NCI-H82 treated with DMSO at 0.1 percent for 48 hours (cell line): ENCODE data around the gene HOXA1.

Experiments used
- DNase-seq: peaks from one replicate; lab custom pipeline; 2025; ENCODE audit not compliant: unreplicated experiment; lab: John Stamatoyannopoulos, UW

Gene HOXA1

DNA sequence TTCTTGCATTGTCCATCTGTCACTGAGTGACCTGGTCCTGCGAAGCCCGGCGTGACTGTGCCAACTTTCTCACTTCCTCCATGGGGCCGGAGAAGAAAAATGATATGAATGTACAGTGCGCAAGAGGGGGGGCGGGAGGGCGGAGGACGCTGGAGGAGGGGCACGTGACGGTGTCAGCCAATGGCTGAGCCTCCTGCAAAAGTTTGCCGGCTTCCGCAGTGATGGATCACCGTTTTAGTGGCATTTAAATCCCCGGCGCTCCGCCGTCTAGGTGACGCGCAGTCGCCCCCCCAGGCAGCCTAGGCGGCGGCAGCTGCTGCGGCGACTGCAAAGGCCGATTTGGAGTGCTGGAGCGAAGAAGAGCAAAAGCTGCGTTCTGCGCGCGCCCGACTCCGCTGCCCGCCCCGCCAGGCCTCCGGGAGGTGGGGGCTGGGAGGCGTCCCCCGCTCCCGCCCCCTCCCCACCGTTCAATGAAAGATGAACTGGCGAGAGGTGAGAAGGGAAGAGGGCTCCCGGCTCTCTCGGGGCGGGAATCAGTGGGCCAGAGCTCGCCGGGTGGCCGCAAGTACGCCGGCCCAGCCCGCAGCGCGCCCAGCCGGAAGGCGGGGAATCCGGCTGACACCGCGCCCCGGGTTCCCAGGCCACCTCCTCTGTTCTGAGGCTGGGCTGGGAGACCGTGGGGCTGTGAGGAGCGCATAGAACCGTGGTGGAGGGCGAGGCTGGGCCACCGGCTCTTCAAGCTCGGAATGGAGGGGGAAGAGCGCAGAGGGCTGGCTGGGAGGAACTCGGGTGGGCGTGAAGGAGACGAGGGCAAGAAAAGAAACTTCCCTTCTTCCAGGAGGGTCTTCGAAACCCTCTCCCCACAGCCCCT, at the start of gene HOXA1:
Gene HOXA1, minus strand, starts transcription at position 104 of the 871 bp plus-strand sequence. Its CDS starts 88 bp downstream, at position 16.
- DNase-seq: peak; percentile 89

DNA sequence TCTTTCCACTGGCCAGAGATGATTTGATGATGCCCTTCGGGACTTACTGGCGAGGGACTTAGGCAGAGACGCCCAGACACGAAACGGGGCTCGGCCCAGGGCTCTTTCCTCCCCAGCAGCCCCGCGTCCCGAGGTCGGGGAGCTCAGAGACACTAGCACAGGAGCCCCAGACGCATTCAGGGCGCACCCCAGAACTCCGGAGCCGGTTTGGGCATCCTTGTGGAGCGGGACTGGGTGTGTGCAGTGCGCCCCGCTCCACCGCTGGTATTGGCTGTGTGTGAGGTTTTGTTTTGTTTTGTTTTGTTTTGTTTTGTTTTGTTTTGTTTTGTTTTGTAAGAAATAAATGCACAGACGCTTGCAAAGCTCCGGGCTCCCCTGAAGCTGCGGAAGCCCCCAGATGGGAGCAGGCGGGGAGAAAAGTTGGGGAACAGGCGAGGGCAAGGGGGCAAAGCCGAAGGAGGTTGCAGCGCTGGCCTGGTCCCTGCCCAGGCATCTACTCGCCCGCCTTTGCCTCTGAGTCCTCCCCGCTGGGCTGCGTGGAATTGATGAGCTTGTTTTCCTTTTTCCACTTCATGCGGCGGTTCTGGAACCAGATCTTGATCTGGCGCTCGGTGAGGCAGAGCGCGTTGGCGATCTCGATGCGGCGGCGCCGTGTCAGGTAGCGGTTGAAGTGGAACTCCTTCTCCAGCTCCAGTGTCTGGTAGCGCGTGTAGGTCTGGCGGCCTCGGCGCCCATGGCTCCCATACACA, 49.5 kb upstream of the HOXA1 start:
- DNase-seq: no peak

DNA sequence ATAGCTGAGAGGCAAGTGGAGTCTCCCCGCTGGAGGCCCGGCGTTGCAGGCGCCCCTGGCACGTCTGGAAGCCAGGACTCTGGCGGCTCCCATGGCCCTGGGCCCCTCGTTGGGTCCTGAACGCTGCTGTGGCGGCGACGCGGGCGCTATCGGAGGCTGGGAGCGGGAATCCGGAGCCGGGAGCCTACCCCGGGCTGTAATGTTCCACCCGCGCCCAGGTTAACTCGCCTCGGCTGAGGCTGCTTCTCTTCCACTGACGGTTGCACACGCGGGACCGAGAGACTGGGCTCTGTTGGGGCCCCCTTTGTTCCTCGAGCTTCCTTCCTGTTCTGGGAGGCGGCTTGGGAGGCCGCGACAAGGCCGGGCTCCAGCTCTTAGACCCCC, 49.0 kb upstream of the HOXA1 start:
- DNase-seq: no peak

DNA sequence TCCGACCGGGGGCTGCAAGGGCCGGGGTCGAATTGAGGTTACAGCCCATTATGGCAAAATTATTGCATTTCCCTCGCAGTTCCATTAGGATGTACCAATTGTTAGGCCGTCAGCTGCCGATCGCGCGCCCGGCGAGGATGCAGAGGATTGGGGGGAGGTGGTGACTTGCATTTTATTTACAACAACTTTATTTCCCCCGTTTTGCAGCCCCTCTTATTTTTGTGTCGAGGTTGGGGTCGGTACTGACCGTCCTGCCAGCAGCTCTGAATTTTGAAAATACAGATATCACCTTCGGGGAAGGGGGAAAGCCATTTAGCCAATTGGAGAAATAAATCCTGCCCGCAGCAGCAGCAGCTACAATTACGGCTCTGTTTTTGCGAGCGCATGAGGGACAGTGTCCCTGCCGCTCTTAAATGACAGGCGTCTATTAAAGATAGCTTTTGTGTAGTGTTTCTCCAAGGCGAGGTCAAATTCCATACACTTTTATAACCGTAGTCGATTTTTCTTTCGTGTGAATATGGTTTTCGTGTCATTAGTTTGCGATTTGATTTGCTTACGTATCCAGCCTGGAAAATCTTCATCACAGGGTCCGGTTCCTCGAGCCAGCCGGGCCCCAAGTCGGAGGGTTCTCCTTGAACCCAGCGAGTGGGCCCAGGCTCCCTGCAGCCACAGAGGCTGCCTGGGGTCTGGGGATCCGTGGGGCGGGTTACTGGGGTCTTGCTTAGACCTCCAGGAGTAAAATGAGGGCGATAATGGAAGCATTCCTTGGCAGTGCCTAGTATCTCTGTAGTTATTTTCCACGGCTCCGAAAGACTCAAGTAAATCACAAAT, 48.4 kb upstream of the HOXA1 start:
- no peak for DNase-seq

DNA sequence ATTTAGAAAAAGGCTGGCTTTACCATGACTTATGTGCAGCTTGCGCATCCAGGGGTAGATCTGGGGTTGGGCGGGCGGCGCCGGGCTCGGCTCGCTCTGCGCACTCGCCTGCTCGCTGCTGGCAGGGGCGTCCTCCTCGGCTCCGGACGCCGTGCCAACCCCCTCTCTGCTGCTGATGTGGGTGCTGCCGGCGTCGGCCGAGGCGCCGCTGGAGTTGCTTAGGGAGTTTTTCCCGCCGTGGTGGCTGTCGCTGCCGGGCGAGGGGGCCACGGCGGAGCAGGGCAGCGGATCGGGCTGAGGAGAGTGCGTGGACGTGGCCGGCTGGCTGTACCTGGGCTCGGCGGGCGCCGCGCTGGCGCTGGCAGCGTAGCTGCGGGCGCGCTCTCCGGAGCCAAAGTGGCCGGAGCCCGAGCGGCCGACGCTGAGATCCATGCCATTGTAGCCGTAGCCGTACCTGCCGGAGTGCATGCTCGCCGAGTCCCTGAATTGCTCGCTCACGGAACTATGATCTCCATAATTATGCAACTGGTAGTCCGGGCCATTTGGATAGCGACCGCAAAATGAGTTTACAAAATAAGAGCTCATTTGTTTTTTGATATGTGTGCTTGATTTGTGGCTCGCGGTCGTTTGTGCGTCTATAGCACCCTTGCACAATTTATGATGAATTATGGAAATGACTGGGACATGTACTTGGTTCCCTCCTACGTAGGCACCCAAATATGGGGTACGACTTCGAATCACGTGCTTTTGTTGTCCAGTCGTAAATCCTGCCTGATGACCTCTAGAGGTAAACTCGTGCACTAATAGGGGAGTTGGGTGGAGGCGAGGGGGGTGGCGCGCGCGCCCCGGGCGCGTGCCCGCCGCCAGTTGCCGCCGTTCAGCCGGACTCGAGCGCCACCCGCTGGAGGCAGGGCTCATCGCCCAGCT, 47.5 kb upstream of the HOXA1 start, which contains the start of gene HOXA5:
Gene HOXA5, minus strand, starts transcription at position 659 of the 927 bp plus-strand sequence. Its CDS starts 74 bp downstream, at position 585.
- DNase-seq: peak; percentile 58

DNA sequence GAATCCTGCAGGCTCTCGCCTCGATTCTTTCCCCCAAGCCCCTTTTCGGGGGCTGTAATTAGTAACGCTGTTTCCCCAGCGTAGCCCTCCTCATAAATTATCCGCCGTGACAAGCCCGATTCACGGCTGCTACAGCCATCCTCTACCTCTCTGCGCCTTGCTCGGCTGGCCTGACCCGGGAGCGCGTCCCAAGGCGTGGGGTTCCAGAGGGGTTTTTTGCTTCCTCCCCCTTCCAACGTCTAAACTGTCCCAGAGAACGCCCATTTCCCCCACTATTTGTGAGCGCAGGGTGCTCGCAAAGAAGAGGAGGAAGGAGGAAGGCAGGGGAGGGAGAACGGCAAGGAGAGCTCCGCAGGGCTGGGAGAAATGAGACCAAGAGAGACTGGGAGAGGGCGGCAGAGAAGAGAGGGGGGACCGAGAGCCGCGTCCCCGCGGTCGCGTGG, 46.8 kb upstream of the HOXA1 start:
- DNase-seq: no peak

DNA sequence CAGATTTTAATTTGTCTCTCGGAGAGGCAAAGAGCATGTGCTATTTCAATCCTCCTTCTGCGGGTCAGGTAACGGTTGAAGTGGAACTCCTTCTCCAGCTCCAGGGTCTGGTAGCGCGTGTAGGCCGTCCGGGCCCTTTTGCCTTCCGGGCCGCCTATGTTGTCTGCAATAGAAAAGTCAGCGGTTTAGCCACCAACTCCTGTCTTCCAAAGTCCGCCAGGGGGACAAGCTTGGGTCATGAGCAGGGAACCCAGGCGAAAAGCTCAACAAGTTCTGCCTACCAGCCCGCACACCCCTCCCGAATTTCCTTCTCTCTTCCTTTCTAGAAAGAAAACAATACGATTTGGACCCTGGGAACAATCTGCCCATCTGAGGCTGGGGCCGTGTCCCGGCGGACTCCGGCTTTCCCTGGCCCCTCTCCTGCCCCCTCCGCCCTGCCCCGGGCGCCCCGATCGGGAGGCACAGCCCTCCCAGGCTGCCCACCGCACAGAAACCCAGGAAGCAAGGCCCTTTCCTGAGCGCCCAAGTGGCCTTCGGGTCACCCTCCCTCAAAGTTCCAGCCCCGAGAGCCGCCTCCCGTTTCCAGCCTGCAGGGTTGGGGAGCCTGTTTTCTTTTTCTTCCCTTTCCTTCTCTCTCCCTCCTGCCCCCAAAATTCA, 46.3 kb upstream of the HOXA1 start:
- DNase-seq: no peak

DNA sequence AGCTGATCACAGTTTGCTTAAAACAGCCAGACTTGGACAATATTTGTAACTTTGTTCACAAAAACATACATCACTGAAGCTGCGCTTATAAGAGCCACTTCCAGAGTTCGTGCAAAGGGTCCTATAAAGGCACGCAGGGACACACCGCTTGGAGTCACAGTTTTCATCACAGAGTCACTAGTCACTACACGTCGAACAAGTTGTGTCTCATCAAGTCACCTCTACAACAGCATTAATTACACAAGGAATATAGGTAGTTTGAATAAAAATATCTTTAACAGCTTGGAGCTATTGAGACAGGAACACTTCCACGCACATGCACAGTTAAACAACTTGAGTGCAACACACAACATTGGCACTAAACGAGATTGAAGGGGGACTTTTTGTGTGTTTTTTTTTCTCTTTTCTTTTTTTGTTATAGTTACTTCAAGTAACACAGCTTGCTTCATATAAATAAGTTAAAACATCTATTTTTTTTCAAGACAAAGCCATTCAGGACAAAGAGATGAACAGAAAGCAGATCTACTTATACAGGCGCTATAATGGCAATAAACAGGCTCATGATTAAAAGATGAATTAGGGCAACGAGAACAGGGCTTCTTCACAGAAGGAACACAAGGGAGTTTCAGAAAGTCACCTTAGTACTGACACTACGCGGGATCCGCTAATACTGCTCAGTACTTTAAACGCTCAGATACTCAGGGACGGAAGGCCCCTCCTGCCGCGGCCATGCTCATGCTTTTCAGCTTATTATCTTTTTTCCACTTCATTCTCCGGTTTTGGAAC, 45.5 kb upstream of the HOXA1 start:
- no peak for DNase-seq

DNA sequence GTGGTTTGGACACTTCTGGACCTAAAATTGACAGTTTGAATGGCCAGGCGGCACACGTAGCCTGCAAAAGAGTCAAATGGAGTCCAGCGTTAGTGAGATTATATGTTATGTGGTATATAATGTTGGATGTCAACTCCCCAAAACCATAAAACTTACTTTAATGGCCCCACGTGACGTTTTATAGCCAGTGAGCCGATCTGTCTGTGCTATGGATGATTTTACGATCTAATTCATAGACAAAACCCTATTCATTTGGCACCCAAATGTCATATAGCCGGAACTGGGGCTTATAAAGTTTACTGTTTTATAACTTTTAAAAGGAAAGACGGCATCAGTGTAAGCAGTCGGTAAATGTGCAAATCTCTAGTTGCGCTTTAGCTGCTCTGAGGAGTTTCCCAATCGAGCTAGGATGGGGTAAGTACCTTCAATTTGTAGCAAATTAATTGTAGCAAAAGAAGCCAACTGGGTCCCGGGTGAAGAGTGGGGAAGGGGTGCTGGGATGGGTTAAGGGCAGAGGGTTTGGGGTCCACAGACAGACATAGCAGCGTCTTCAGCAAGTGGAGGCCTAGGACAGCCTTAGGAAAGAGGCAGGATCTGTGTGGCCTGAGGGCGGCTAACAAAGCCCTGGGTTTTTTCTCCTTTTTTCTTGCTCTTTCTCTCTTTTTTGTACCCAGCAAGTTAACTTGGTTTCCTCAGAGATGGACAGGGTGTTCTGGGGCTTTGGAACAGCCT, 44.5 kb upstream of the HOXA1 start:
- DNase-seq: no peak

DNA sequence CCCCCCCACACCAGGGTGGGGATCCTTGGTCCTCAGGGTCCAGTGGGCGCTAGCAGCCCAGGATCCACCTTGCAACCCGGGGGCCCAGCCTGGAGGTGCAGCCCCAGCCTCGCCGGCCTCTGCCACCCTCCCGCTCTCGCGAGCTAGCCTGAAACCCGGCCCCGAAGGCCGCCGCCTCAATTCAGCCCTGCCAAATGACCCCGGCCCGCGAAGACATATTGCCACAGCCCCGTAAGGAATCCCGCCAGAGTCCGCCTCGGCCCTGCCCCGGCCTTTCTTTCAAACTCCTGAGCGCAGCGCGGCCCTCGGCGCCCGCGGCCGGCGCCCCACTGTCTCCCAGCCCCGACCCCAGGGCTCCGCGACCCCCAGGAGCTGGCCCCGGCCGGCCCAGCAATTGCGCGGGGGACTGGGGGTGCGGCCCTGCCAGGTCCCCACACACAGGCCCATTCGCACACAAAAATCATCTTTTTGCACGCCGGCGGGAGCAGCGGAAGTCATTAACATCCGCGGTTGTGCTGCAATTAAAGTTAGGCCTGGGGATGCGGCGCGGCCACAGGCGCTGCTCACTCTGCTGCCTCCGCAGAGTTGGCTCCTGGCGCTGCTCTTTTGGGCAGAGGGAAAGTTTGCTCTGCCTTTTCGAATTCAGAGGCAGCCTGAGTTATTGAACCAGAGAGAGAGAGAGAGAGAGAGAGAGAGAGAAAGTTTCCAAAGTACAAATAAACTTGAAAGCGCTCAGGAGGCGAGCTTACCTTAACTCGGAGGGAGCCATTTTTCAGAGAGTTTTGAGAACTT, 43.7 kb upstream of the HOXA1 start:
- no peak for DNase-seq

DNA sequence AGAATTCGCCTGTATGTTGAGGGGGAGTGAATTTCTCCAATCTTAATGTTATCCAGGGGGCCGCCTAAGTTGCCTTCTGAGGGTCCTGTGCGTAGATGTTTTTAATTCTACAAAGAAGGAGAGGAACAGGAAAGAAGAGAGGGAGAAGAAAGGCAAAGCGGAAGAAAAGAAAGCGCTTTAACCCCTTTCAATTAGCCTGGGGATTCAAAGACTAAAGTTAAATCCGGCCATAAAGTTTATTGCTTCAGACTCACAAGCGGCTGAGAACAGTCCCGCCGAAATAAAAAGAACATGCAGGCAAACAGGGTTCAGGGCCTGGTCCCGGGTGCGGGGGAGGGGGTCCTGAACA, 43.2 kb upstream of the HOXA1 start:
- no peak for DNase-seq

DNA sequence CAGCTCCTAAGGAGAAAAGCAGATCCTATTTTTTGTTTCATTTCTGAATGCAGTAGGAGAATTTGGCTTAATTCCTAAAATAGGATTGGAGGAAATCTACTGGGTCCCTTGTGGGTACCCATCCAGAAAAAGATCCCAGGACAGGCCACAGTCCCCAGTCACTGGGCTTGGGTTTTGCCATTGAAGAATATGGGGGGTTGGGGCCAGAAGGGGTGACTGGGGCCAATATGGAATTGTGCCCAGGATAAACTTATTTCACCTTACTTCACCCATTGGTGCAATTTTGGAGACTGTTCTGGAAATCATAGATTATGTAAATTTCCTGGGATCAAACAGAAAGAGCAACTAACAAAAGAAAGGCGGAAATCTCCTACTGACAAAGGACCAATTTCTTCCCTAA, 42.7 kb upstream of the HOXA1 start:
- no peak for DNase-seq

DNA sequence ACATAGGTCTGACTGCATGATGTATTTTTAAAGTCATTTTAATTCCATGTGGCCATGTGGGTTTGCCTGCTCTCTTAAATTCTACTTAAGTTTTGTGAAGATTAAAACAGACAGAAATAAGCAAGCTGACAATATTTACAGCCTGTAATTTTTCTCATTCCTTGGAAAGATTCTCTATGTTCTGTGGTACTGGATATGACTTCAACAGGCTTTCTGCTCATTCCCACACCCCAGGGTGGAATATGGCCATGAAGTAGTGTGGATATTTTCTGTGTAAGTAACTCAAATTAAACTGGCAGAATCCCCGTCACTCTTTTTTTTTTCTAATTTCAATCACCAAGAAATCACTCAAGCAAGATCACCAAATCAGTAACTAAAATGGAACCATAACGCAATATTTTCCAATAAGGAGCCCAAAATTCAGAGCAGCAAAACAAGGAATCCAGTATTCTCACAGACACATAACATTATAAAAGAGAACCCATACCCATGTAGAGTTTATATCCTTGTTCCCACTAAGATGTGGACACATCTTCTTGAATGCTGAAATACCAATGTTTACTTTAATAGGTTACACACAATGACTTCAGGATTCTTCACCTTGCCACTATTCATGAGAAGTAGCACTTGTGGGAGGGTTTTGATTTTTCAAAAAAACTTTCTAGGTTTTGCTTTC, 42.0 kb upstream of the HOXA1 start:
- no peak for DNase-seq

DNA sequence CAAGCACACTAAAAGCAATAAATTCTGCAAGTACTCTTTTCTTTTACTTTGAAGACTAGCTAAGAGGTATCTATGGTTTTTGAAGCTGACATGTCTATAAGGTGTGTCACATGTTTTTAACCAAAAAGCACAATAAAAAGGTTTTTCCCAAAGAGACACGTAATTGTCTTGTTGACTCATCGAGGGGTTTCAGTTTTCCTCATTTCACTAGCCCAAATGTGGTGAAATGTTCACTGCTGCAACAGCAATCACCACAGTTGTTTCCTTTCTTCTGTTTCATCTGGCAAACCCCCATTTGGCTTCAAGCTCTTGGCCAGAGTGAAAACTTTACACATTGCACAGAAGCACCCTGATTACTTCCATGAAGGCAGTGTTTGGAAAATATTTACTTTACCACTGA, 38.6 kb upstream of the HOXA1 start:
- no peak for DNase-seq

DNA sequence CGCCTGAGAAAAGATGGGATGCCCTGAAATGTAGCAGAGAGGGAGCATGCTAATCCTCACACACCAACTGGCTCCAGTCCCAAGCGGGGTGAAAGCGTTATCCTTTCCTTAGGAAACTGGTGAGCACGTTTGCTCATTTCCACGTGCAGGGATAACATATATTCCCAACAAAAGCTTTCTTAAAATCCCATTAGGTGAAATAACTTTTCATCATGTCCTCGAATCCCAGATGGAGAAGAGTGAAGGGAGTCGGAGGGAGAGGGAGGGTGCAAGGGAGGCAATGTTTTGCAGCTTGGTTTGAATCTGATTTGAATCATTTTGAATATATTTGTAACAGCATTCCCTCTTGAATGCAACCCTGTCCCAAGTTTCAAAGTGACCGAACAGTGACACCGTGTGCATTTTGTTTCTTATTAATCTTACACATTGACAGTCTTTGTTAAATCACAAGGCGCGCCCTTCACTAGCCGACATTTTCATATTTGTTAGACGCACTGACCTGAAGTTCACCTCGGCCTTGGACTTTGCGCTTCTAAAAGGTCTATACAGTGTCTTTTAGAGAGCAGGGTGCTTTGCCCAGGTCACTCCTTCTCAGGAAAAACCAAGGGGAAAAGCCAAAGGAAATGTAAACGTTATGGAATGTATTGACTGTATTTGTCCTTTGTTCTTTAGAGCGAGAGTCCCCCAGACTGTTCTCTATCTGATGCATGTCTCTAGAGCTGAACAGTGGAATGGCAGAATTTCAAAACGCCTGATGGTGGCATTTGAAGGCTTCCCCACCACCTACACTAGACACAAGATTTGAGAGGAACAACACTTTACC, 37.8 kb upstream of the HOXA1 start:
- no peak for DNase-seq

DNA sequence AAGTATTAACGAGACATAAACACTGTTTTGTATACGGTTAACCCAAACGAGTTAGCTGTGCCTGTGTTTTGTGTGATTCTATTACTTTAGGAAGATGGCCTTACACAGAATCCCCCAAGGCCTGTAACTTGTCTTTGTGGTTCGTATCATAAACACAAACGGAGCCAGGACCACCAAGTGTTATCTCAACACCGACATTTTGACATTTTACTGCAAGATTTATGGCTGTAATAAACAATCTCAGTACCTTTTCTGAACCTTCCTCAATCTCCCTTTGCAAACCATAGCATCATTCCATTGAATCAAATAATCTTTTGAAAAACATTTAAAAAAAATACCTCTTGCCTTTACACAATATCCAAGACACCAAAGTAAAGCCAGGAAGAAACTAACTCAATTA, 37.2 kb upstream of the HOXA1 start:
- DNase-seq: no peak
